Right forelimb (tissue), 1 donor: ENCODE results near the gene NAA60.

Experiments
- DNase-seq: peaks from one replicate; pipeline ENCODE4 v3.0.0-alpha.2; 2018

The NAA60 gene

DNA sequence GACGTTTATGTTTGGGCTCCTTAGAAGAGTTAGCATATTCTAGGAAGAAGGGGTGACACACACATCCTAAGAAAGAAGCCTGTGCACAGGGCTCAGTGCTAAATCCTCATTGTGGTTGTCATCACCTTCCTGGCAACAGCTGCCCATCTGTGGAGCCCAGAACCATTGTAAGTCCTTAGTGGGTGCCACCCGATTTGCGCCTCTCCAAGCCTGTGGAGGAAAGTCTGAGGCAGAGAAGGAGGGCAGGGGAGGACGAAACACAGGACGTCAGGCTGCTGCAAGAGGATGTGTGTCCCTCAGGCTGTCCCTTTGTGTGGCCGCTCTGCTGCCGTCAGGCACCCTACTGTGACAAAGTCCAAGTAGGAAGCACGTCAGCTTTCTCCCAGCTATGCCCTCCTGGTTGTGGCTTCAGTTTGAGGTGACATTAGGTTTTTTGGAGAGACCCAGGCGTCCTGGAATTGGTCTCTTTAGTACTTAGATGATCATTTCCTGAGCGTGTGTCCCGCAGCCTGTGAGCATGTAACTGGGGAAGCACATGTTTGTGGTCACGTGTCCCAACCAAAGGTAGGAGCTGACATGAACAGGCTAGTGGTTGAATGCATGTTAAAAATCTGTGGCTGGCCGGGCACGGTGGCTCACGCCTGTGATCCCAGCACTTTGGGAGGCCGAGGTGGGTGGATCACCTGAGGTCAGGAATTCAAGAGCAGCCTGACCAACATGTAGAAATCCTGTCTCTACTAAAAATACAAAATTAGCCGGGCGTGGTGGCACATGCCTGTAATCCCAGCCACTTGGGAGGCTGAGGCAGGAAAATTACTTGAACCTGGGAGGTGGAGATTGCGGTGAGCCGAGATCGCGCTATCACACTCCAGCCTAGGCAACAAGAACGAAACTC, 68.1 kb downstream of the NAA60 start:
- DNase-seq: no peak

DNA sequence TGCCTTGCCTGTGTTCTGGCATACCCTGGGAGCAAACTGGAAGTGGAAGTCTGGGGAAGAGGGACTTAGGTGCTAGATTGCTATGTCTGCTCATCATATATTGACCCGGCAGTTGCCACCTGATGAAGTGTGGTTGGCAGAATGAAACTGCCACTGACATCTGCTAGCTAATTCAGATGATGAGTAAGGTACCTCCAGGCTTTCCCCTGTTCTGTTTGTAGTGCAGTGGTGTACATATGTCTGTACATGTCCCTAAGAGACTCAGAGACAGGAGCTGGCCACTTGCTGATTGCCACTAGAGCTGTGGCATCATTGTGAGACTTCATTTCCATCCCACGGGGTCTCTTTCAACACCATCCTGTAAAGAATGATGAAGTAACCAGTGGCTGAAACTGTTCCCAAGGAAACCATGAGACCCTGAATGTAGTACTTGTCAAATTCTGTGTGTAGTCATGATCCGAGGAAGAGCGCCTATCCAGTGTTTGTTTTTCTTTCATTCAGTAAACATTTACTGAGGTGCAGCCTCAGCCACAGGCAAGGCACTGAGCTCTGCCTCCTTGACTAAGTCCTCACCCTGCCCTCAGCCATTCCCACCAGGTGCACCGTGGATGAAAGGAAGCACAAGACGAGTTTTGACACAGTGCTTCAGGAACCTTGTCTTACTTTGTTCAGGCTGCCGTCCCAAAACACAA, 70.6 kb downstream of the NAA60 start:
- DNase-seq: no peak

DNA sequence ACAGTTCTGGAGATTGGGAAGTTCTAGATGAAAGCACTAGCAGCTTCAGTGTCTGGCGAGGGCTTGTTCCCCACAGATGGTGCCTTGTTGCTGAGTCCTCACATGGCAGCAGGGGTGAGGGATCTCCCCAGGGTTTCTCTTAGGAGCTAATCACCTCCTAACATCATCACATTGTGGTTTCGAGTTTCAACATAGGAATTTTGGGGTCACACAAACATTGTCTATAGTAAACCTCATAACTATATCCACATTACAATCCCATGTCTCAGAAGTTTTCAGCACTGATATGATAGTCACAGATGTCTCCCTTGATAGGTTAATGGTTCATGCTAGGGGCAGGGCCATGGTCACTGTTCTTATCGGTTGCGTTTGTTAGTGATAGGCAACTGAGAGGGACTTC, 71.1 kb downstream of the NAA60 start:
- DNase-seq: no peak

DNA sequence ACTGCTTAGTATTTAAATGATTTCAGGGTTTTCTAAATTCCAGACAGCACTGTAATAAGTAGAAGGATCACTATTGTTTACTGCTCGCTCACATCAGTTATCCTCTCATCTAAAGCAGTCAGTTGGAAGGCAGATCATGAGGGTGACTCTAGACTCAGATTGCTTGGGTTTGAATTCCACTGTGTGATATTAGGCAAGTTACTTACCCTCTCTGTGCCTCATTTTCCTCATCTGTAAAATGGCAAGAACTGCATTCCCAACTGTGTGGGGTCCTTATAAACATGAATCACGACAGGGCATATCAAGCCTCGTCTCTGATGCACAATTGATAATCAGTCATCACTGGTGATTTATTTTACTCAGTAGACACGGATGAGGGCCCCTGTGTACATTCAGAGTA, 72.4 kb downstream of the NAA60 start:
- no peak for DNase-seq

- no peak for DNase-seq
Observed at GRCh38 chr16:3518292-3518985, 75.0 kb downstream of the NAA60 start.

DNA sequence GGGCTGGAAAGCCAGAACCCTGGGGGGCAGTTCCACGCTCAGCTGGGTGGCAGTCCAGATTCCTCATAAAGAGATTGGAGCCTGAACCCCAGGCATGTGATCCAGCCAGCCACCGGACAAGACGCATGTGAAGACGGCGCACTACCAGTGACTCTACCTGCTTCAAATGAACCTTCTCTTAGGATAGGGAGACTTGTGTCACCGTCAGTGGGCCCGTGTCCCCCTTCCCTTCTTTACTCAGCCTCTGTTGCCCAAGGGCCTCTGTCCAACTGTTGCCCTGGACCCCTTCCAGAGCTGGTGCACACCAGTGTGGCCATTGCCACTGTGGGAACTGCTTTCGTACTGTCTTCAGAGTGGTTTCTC, 75.5 kb downstream of the NAA60 start:
- DNase-seq: no peak

DNA sequence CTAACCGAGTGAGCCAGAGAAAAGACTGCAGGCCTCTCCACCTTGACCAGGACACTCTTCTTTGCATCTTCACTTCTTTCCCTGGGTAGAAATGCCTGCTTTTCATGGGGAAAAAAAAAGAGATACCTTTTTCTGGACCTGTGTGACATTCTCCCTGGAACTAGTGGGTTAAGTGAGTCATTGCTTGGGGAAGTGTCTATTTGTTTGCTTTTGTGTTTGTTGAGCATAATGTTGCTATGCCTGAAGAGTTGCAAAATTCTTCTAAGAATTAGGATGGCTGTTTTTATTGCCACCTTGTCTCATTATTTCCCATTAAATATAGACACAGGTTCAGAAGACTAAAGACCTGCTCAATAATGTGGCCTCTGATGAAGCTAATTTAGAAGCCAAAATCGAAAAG, 76.1 kb downstream of the NAA60 start:
- DNase-seq: no peak

DNA sequence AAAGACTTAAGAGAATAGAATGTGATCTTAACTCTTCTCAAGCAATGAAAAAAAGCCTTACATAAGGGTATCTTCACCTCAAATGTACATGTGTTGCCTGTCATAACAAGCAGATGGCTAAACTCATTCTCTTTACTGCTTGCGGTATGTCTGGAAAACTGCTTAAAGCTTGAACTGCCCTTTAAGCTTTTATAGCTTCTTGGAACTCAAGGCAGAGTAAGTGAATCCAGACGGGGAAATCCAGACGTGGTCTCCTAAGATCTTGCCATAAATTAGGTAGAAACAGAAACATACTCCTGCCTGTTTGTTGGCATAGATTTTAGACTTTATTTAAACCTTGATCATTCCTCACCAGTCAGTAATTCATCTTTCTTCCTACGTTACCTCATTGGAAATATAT, 76.9 kb downstream of the NAA60 start:
- DNase-seq: no peak

DNA sequence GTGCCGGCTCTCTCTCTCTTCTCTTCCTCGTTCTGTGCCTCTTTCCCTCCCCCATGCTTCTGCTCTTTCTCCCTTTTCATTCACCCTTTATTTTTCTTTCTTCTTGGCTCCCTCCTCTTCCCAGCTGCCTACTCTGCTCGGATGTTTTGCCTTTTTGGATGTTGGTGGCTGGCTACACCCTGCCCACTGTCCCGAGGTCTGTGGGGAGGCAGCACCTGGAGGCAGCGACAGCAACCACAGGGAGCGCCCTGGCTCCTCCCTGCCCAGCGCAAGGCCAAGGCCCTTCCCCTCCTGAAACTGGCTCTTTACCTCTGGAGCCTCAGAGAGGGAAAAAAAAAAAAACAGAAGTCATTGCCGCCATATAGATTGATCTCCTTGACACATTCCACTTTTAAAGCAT, 77.4 kb downstream of the NAA60 start:
- peak; percentile 73 for DNase-seq

DNA sequence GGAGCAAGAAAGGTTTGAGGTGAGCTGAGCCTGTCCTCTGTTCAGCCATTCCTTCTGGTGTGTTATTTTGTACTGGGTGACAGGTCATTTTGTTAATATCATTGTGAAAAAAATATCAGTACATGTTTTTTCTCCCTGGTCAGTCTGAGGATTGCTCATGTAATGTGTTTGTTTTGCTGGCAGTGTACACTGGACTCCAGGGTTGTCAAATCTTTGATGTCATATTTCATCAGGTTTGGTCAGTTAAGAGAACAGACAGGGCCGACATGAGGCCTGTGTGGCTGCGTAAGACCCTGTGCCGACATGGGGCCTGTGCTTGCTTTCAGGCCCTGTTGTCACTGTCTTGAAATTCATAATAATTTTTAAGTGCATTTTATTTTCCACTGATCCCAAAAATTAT, 79.8 kb downstream of the NAA60 start:
- DNase-seq: no peak

DNA sequence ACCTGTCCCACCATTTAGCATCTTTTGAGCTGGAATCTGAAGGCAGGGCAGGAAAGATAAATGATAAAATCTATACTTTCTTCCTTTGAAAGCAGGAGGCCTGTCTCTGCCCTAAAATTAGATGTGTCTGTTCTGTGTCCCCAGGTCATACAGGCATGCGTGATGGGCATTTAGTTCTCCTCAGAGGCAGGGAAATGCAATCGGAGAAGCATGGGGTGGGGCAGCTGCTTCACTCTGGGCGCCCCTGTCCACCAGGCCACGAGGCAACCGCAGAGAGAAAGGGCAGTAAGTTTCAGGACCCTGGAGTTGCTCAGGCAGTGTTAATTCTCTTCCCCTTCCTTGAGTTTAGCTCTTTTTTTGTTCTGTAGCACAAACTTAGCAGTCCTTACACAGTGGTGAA, 82.5 kb downstream of the NAA60 start:
- DNase-seq: no peak

DNA sequence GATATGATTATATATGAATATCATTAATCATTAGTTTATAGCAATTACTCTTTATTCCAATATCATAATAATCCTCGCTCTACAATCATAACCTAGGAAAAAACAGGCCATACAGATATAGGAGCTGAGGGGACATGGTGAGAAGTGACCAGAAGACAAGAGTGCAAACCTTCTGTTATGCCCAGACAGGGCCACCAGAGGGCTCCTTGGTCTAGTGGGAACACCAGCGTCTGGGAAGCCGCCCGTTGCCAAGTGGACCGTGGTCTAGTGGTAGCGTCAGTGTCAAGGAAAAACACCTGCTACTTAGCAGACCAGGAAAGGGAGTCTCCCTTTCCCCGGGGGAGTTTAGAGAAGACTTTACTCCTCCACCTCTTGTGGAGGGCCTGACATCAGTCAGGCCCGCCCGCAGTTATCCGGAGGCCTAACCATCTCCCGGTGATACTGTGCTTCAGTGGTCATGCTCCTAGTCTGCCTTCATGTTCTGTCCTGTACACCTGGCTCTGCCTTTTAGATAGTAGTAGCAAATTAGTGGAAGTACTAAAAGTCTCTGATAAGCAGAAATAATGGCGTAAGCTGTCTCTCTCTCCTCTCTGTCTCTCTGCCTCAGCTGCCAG, 83.8 kb downstream of the NAA60 start:
- DNase-seq: peak; percentile 74

GRCh38 chr16:3528406-3528805, 84.9 kb downstream of the NAA60 start:
- DNase-seq: no peak

GRCh38 chr16:3529175-3529574, 85.7 kb downstream of the NAA60 start:
- DNase-seq: no peak

DNA sequence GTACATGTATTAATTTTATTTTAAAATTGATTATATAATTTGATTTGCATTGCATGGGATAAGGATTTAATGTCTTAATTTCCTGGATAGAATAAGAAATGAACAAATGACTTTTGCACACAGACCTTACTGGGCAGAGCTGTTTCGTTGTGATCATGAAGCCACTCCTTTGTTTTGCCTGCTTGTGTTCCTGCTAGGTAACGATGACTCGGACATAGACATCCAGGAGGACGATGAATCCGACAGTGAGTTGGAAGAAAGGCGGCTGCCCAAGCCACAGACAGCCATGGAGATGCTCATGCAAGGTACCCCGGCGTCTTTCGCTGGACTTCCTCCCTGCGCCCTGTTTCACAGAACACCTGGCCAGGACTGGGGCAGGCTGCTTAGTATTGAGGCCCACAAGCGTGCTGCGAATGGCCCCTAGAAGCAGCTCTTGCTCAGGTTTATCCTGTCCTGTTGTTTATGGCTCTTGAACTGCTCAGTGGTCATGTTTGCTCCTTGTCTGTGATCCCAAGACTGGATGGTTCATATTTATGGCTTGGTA, 87.0 kb downstream of the NAA60 start:
- DNase-seq: no peak

- no peak for DNase-seq
Observed at GRCh38 chr16:3532741-3533140, 89.3 kb downstream of the NAA60 start.

DNA sequence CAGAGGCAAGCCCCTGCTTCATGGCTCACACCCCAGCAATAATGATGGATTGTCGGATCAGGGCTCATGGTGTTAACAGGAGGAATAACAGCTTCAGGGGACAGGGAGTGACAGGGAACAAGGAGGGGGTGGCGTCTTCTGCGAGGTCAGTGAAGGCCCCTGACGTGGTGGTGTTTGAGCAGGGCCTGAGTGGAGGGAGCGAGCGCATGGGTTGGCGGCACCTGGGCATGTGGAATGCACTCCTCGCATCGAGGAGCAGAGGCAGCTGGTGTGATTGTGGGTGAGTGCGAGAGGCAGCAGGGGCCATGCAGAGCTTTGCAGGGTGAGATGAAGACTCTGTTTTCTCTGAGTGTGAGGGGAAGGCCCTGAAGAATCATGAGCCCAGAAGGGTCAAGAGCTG, 90.6 kb downstream of the NAA60 start:
- DNase-seq: no peak

DNA sequence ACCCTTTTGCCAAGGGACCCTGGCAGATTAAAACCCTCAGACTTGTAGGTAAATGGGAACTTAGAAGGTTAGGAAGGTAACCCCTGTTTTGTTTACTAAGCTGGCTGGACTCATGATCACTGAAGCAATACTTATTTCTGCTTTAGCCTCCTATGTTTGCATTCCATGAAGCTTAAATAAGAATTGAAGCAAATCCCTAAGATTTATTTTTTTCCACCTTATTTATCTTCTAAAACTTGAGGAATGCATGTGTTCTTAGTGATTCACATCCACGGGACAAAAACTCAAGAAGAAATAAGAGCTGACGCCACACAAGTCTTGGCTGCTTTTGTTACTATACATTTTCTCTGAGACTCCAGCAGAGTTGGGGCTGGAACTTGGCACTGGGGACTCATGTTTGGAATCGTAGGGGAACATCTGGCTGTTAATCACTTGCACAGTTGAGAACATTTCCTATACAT, 92.8 kb downstream of the NAA60 start:
- DNase-seq: peak; percentile 70
